Skeletal muscle satellite cell (primary cell): ENCODE results near the gene GET4.
"Not testable (repeated sequence)": the region's sequence is repeated elsewhere in the genome, so short reads cannot be mapped to it uniquely, and the experiment has no call there.

Experiments
- H3K27me3 ChIP-seq: 2 replicates; pipeline ENCODE4 v1.7.0; 2013; ENCODE audit warnings: low read length; ENCODE audit not compliant: control insufficient read depth, insufficient read depth
- H3K36me3 ChIP-seq: 2 replicates; pipeline ENCODE4 v1.7.0; 2013; ENCODE audit warnings: mild to moderate bottlenecking, control low read depth, low read length; ENCODE audit not compliant: insufficient read depth
- H3K4me1 ChIP-seq: 2 replicates; pipeline ENCODE4 v1.7.0; 2013; ENCODE audit warnings: low read length; ENCODE audit not compliant: control insufficient read depth, insufficient read depth
- H3K4me2 ChIP-seq: 2 replicates; pipeline ENCODE4 v1.7.0; 2013; ENCODE audit warnings: mild to moderate bottlenecking, low read length
- H3K4me3 ChIP-seq: 2 replicates; pipeline ENCODE4 v1.7.0; 2013; ENCODE audit warnings: low read length
- H3K9ac ChIP-seq: 2 replicates; pipeline ENCODE4 v1.7.0; 2013; ENCODE audit warnings: mild to moderate bottlenecking, low read depth, low read length, moderate library complexity
- H3K9me3 ChIP-seq: replicated peaks from 2 replicates; pipeline ENCODE4 v1.7.0; 2013; ENCODE audit warnings: mild to moderate bottlenecking, control low read depth, low read length

GET4 gene

GRCh38 chr7:846958-847650 lies 29.2 kb upstream of the GET4 start:
- not testable (repeated sequence) for H3K9me3 ChIP-seq, H3K4me3 ChIP-seq, H3K4me2 ChIP-seq, H3K9ac ChIP-seq, H3K4me1 ChIP-seq, H3K27me3 ChIP-seq
- H3K36me3 ChIP-seq: peaks cover 60% of the 10 kb centered on the region

DNA sequence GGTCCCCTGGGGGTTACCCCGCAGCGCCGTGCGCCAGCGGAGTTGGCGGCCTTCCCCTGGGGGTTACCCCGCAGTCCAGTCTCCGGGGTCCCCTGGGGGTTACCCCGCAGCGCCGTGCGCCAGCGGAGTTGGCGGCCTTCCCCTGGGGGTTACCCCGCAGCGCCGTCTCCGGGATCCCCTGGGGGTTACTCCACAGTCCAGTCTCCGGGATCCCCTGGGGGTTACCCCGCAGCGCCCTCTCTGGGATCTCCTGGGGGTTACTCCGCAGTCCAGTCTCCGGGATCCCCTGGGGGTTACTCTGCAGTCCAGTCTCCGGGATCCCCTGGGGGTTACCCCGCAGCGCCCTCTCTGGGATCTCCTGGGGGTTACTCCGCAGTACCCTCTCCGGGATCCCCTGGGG lies 28.6 kb upstream of the GET4 start:
- H3K9me3 ChIP-seq, H3K9ac ChIP-seq, H3K4me2 ChIP-seq, H3K27me3 ChIP-seq, H3K4me1 ChIP-seq, H3K4me3 ChIP-seq: not testable (repeated sequence)
- peaks cover 60% of the 10 kb centered on the region for H3K36me3 ChIP-seq

DNA sequence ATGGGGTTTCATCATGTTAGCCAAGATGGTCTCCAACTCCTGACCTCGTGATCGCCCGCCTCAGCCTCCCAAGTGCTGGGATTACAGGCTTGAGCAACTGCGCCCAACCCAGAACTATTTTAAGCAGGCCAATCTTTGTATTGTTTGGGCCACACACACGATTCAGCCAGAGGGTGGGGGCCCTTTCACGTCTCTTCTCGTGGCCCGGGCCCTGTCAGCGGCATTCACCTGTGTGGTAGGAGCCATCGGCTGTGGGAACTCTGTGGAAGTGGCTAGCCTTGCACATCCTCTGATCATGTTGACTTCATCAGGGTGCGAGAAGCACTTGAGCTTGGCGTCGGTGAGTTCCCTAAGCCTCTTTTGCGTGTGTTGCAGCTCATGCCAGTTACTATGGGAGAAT lies 27.2 kb upstream of the GET4 start:
- Histone ChIP-seq H3K4me2 (no peak overlapping the region), H3K9ac (no peak overlapping the region), H3K4me3 (no peak overlapping the region), H3K4me1 (no peaks in the 10 kb centered on the region), H3K36me3 (peaks cover 59% of the 10 kb centered on the region), H3K9me3 (no peaks in the 10 kb centered on the region), H3K27me3 (no peaks in the 10 kb centered on the region)

DNA sequence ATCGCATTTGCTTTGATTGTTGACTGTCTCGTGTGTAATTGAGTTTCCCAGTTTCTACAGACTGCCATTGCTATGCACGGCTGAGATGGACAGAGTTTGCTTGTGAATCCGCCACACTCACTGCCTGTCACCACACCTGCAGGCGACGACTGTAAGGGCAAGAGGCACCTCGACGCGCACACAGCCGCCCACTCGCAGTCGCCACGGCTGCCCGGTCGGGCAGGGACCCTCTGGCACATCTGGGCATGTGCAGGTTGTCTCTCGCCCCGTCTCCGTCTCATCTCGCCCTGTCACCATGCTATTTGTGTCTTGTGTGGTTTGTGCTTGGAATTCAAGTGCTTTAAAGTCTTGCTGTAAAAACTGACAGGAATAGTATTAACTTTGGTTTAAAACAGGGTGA lies 26.6 kb upstream of the GET4 start:
- no peaks in the 10 kb centered on the region for H3K9me3 ChIP-seq
- peaks cover 58% of the 10 kb centered on the region for H3K36me3 ChIP-seq
- H3K4me3 ChIP-seq: no peak overlapping the region

DNA sequence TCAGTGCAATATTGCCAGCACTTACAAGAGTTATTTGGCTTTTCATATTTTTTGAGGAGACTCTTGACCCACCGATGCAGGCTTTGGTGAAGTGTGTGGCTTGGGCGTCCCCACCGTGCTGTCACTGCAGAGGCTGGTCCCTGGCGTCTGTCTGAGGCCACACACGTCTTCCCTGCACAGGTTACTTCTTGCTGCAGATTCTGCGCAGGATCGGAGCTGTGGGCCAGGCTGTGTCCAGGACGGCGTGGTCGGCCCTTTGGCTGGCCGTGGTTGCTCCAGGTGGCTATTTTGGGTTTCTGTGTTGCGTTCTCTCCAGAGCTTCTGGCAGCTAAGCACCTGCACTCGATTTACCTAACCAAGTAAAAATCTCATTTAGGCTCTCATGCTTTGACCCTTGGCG lies 25.1 kb upstream of the GET4 start:
- Histone ChIP-seq H3K27me3 (no peaks in the 10 kb centered on the region), H3K36me3 (peaks cover 66% of the 10 kb centered on the region), H3K4me1 (no peaks in the 10 kb centered on the region), H3K9me3 (no peaks in the 10 kb centered on the region), H3K4me3 (no peak overlapping the region), H3K4me2 (no peak overlapping the region), H3K9ac (no peak overlapping the region)

More for the DNA sequence above, 26.6 kb upstream of the GET4 start:
- Histone ChIP-seq H3K9ac (no peak overlapping the region), H3K4me2 (no peak overlapping the region), H3K27me3 (no peaks in the 10 kb centered on the region), H3K4me1 (no peaks in the 10 kb centered on the region)

DNA sequence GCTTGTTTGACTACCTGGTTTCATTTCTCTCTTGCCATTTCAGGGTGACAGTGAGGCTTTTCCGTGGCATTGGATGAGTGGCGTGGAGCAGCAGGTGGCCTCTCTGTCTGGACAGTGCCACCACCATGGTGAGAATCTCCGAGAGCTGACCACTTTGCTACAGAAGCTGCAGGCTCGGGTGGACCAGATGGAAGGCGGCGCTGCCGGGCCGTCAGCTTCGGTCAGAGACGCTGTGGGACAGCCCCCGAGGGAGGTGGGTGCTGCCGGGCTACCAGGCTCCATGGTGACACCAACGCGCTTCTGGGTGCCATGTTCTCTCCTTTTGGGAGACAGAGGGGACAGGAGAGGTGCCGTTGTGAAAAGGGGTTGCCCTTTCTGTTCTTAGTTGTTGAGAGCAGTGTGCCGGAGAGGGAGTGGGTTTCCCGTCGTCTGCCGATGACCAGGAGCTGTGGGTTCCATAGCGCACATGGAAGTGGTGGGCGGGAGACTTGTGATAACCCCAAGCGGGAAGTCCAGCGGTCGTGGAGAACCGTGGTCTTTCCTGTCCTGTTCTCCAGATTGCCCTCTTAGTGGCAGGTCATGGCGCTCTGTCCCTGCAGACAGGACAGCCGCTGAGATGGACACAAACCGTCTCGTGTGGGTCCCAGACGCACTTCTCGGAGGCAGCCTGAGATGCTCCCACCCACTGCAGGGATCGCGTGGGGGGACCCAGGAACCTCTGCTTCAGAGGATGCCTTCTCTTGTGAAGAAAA lies 22.8 kb upstream of the GET4 start:
- Histone ChIP-seq H3K36me3 (peaks cover 80% of the 10 kb centered on the region), H3K4me1 (no peaks in the 10 kb centered on the region), H3K9me3 (no peaks in the 10 kb centered on the region), H3K9ac (no peak overlapping the region), H3K4me3 (no peak overlapping the region), H3K27me3 (no peaks in the 10 kb centered on the region), H3K4me2 (no peak overlapping the region)

- Histone ChIP-seq H3K27me3 (no peaks in the 10 kb centered on the region), H3K4me2 (no peak overlapping the region), H3K4me1 (no peaks in the 10 kb centered on the region), H3K36me3 (peaks cover 80% of the 10 kb centered on the region), H3K4me3 (no peak overlapping the region), H3K9me3 (no peaks in the 10 kb centered on the region), H3K9ac (no peak overlapping the region)
These were observed 22.1 kb upstream of the GET4 start for GRCh38 chr7:854118-854775.

DNA sequence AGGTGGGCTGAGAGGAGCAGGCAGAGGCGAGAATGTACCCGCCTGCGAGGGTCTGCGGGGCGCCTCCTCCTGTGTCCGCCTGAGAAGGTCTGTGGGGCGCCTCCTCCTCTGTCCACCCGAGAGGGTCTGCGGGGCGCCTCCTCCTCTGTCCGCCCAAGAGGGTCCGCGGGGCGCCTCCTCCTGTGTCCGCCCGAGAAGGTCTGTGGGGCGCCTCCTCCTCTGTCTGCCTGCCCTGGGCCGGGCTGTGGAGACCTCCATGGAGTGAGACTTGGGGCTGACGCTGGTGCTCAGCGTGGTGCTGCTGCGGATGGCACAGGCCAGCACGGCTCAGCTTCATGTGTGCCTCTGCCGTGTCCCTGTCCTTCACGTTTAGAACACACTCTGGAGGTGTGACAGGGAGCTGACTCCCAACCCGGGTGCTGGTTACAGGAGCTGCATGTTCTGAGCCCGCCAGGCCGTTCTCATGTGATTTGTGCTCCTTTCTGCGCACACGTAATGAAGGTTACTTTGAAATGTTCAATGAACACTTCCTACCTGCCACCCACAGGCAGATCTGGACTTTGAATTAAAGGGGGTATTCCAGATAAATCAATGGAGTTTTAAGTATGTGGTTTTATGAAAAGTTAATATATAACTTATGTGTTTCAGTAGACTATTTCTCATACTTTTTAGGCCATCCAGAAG lies 20.5 kb upstream of the GET4 start:
- Histone ChIP-seq H3K9ac (no peak overlapping the region), H3K27me3 (no peaks in the 10 kb centered on the region), H3K36me3 (peaks cover 85% of the 10 kb centered on the region), H3K4me2 (no peak overlapping the region), H3K4me1 (no peaks in the 10 kb centered on the region), H3K4me3 (no peak overlapping the region), H3K9me3 (no peaks in the 10 kb centered on the region)

DNA sequence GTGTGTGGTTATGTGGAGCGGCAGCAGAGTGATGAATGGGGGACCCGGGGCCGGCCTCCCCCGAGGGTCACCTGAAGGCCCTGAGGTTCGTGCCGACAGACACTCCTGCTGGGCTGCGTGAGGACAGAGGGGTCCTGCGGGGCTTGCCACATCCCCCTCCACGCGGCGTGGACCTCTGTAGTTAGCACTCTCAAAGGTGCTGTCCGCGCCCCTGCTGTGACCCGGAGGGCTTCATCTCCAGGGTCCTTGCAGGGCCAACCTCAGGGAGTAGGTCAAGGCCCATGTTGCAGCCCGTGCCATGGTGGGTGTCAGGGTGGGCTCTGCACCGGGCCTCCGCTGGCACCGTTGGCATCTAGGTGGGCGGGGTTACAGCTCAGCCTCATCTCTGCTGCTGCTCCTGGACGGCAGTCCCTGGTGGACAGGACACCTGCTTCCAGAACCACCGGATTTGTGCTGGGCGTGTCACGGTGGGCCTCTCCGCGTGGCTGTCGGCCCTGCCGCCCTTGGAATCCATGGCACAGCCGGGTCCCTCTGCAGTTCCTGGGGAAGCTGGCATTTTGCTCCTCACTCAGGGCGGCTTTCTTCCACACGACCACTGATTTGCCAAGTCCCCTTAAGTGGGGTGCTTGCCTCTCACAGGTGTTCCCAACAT lies 19.8 kb upstream of the GET4 start:
- no peaks in the 10 kb centered on the region for H3K4me1 ChIP-seq
- no peaks in the 10 kb centered on the region for H3K9me3 ChIP-seq
- H3K9ac ChIP-seq: no peak overlapping the region
- peaks cover 85% of the 10 kb centered on the region for H3K36me3 ChIP-seq
- no peak overlapping the region for H3K4me3 ChIP-seq
- H3K4me2 ChIP-seq: no peak overlapping the region
- H3K27me3 ChIP-seq: no peaks in the 10 kb centered on the region

- Histone ChIP-seq H3K36me3 (peaks cover 83% of the 10 kb centered on the region), H3K4me2 (no peak overlapping the region), H3K27me3 (no peaks in the 10 kb centered on the region)
These were observed 18.7 kb upstream of the GET4 start for GRCh38 chr7:857661-858060.

More at GRCh38 chr7:857661-858060, 18.7 kb upstream of the GET4 start:
- Histone ChIP-seq H3K4me1 (no peaks in the 10 kb centered on the region), H3K9ac (no peak overlapping the region), H3K9me3 (no peaks in the 10 kb centered on the region), H3K4me3 (no peak overlapping the region)
